Stimulated activated CD4-positive, alpha-beta T cell treated with anti-CD3 and anti-CD28 coated beads, Interleukin-12 subunit alpha, Interleukin-12 subunit beta, amount 100 ng/mL, for 24 hours (primary cell): ENCODE results near the gene COX10.
"Not testable (repeated sequence)": the region's sequence is repeated elsewhere in the genome, so short reads cannot be mapped to it uniquely, and the experiment has no call there.

Experiments used
- DNase-seq, 2 experiments: peaks; one replicate each; pipeline ENCODE4 v3.0.0-alpha.2; 2020; ENCODE audit warnings: low read depth in 2 of 2

Gene COX10

GRCh38 chr17:14205380-14205779 lies 136.1 kb downstream of the COX10 start:
- no peak for DNase-seq

GRCh38 chr17:14205992-14206461 lies 136.7 kb downstream of the COX10 start:
- peak; percentile 54 to 55 for DNase-seq

GRCh38 chr17:14206891-14207290 lies 137.6 kb downstream of the COX10 start:
- no peak for DNase-seq

GRCh38 chr17:14207791-14208190 lies 138.5 kb downstream of the COX10 start:
- DNase-seq = no peak

- no peak for DNase-seq
These were observed 139.9 kb downstream of the COX10 start for GRCh38 chr17:14209215-14209614.

DNA sequence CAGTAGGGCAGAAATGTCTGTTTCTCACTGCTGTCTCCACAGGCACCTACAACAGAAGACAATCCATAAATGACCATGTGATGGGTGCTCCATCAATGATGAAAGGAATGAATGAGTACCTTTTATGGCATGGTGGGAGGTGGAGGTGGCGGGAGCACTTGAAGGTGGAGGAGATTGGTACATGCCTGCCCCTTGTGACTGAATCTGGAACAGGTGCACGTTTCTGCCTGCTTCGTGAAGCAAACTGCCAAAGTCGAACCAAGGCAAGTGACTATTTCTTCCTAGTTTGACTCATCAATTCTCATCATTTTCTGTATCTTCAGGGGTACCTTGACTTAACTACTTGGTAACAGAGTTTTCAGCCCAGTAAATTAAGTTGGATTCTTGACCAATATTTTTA lies 141.9 kb downstream of the COX10 start:
- no peak for DNase-seq

- no peak for DNase-seq
These were observed 142.5 kb downstream of the COX10 start for GRCh38 chr17:14211801-14212200.

DNA sequence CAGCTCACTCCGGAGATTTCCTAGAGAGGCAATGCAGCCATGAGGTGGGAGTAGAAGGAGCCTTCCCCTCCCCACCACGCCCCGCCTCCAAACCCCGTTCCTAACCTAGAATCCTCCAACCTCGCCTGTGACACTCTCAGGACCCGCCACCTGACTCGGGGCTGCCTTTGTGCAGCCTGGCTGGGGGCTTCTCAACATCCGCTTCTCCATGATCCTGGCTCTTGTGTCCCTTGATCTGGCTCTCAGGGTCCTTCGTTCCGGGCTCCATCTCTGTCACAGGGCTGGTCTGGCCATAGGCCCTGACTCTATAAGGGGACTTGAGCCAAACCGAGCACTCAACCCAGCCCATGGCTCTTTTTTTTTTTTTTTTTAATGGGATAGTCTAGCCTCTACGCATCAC lies 143.1 kb downstream of the COX10 start:
- no peak for DNase-seq

DNA sequence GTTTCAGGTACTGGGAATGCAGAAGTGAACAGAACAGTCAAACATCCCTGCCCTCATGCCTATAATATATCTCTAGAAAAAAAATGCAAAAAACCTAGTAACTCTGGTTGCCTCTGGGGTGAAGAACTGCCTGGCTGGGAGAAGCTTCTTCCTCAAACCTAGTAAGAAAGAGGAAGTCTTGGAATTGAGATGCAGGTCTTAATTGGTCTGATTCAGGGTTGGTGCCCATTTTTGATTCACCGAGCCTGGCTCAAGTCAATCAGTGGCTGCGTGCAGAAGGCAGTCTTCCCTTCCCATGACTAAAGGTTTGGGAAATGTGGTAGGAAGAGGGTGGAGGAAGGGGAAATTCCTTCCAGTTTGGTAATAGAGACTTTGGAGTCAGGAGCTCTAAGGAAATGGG lies 145.0 kb downstream of the COX10 start:
- DNase-seq = no peak

DNA sequence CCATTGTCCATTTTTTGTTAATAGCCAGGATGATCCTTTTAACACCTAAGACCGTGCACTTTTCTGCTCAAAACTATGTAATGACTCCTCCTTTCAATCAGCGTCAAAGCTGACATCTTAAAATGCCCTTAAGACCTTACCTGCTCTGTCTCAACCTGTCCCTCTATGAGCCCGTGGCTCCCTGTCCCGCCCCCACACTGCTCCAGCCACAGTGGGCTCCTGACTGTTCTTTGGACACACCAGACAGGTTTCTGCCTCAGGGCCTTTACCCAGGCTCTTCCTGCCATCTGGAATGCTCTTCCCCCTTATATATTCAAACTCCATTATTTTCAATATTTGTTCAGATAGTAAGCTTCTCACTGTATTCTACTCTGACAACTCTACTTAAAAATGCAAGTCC lies 153.3 kb downstream of the COX10 start:
- DNase-seq = no peak

DNA sequence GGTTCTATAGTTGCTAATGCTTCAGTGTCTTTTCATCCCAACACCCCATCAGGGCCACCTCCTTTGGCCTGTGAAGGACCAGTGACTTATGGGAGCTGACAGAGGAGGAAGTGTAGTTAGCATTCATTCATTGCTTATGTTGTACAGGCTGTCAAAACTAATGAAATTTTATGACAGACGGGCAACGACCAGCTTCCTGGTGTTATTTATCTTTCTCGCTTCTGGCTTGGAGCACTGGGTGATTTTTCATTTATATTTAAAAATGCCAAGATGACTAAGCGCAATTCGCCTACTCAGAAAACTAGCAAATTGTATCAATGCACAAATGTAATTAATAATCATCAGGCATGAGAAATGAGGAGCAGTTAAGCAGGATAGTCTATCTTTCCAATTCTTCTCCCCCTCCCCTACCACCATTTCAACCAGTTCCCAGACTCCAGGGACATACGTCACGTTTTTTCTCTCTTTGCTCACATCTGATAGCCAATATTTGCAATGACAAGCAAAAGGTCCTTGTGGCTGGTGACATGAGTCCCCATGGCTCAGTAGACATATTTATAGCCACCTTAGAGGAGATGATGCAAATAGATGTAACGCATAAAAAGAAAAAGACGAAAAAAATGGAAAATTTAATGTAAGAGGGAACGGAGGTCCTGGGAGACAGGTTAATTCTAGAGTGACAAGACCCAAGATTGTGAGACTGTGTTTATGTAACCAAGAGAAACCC lies 156.1 kb downstream of the COX10 start:
- no peak for DNase-seq

DNA sequence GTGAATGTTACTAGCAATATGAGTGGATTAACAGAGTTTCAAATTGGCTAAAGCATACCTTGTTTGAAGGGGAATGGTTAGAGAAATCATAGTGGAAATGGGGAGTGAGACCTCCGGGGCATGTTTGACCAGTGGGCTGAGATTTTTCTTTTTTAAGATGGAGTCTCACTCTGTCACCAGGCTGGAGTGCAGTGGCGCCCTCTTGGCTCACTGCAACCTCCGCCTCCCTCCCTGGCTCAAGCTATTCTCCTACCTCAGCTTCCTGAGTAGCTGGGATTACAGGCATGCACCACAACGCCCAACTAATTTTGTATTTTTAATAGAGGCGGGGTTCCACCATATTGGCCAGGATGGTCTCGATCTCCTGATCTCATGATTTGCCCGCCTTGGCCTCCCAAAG lies 157.7 kb downstream of the COX10 start:
- no peak for DNase-seq

DNA sequence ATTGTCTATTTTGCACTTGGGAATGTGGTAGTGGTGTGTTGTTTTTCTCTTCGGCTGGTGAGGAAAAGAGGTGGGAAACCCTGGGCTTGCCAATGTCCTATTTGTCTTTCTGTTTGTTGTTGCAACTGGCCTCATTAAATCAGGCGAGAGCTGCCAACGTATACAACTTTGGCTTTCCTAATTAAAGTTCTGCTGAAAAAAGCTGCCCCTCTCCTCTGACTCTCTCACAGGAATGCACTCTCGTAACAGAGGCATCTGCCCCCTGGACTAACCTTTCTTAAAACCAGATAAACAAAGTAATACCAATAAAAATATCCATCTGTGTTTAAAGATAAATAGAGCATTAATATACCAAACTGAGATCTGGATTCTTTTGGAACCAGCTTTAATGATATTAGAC lies 159.6 kb downstream of the COX10 start:
- no peak for DNase-seq

DNA sequence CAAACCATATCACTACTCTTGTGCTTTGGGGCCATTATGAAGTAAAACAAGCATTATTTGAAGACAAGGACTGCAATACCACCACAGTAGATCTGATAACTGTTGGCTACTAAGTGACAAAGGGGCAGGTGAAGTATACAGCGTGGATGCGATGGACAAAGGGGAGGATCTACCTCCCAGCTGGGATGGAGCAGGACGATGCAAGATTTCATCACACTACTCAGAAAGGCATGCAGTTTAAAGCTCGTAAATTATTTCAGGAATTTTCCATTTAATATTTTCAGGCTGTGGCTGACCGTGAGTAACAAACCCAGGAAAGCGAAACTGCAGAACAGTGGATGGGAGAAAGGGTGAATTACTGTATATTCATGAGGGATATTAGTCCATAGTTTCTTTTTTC lies 161.9 kb downstream of the COX10 start:
- DNase-seq = not testable (repeated sequence)

DNA sequence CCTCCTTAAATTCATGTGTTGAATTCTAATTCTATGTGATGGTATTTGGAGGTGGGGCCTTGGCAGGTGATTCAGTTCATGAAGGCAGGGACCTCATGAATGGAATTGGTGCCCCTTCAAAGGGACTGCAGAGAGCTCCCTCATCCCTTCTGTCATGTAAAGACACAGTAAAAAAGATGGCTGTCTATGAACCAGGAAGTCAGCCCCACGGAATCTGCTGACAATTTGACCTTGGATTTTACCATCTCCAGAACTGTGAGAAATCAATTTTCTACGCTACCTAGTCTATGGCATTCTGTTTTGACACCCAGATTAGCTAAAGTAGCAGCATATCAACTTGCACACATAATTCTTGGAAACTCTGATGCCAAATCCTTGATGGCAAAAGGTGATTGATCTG lies 165.7 kb downstream of the COX10 start:
- not testable (repeated sequence) for DNase-seq

DNA sequence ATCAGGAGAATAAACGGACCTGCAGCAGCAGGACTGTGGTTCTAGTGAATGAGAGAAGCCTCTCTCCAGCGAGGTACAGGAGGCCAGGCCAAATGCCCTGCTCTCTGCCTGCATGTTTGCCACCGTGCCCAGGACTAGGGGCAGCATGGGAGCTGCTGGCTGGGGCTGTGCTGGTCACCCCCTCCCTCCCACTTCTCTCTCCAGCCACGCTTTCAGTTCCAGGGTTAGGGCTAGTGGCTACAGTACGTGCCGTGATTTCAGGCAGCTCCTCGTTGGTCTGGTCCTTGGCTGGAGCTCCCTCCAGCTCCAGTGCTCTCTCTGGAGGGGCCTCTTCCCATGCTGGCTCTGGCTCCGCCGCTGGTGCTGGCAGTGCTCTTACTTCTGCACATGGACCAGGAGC lies 166.7 kb downstream of the COX10 start:
- not testable (repeated sequence) for DNase-seq

DNA sequence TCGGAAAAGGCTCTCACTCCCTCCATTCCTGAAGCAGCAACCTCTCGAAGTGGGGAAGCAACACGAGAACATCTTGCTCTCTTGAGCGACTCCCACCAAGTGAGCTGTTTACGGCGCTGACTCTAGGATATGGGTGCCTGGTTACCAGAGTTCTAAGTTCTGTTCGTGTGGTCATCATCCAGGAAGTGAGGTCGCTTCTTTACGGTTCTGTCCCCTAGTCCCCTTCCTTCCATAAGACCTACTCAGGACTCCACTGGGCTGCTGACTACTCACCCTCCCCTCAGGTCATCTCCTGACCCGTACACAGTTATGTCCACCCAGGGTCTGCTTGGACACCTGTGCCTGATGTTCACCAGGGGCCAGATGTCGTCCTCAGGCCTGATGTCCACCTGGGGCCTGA lies 167.5 kb downstream of the COX10 start, which contains the start of gene CDRT15:
Gene CDRT15, minus strand, starts transcription at position 101 of the 400 bp plus-strand sequence. Its CDS starts 29 bp downstream, at position 72.
- DNase-seq = not testable (repeated sequence)

DNA sequence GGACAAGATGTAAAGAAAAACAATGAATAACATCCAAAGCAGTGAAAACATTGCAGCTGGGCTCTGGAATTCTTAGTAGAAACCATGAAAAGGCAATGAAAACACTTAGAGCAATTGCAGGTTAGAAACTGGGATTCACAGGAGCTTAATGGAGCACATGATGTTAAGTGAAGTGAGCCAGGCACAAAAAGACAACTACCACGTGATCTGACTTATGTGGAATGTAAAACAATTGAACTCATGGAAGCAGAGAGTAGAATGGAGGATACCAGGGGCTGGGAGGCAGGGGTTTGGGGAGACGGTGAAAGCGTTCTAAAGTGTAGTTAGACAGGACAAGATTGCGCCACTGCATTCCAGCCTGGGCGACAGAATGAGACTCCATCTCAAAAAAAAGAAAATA lies 170.0 kb downstream of the COX10 start:
- DNase-seq = not testable (repeated sequence)

- no peak for DNase-seq
These were observed 175.7 kb downstream of the COX10 start for GRCh38 chr17:14245002-14245401.

DNA sequence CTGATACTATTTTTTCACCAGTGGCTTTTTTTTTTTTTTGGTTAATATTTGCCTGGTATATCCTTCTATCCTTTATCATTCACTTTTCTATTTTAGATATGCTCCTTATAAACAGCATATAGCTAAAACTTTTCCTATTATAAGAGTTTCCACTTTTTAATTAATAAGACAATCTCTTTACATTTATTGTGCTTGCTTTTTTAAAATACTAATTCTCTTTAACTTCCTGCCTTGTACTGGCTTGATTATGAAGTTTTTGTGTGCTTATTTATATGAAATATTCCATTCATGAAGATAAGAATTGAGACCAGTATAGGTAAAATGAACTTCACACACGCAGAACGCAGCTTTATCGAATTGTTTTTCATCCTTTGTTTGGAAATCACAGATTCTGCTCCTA lies 176.3 kb downstream of the COX10 start:
- DNase-seq = no peak
